IPS-20b (cell line): ENCODE measurements around the gene NFILZ.

Source experiments
- H3K27ac ChIP-seq: one replicate; pipeline ENCODE4 v1.5.1; 2013; ENCODE audit warnings: low read length
- H3K27me3 ChIP-seq: 2 replicates; pipeline ENCODE4 v1.6.1; 2013; ENCODE audit warnings: mild to moderate bottlenecking, low read length, inconsistent platforms; ENCODE audit not compliant: insufficient read depth
- H3K36me3 ChIP-seq: 2 replicates; pipeline ENCODE4 v1.6.1; 2013; ENCODE audit warnings: low read depth, mild to moderate bottlenecking, inconsistent platforms, low read length, moderate library complexity; ENCODE audit not compliant: insufficient read depth
- H3K4me1 ChIP-seq: 2 replicates; pipeline ENCODE4 v1.6.1; 2013; ENCODE audit warnings: mild to moderate bottlenecking, control low read depth, inconsistent platforms, low read length, moderate library complexity; ENCODE audit not compliant: insufficient read depth
- H3K4me3 ChIP-seq: 2 replicates; pipeline ENCODE4 v1.5.1; 2013; ENCODE audit warnings: mild to moderate bottlenecking, low read length, inconsistent platforms
- H3K9ac ChIP-seq: 2 replicates; pipeline ENCODE4 v1.6.1; 2013; ENCODE audit warnings: low read depth, mild to moderate bottlenecking, inconsistent platforms, low read length, moderate library complexity
- H3K9me3 ChIP-seq: 2 replicates; pipeline ENCODE4 v1.6.1; 2013; ENCODE audit warnings: mild to moderate bottlenecking, low read depth, low read length, inconsistent platforms; ENCODE audit not compliant: insufficient read depth

Gene NFILZ

DNA sequence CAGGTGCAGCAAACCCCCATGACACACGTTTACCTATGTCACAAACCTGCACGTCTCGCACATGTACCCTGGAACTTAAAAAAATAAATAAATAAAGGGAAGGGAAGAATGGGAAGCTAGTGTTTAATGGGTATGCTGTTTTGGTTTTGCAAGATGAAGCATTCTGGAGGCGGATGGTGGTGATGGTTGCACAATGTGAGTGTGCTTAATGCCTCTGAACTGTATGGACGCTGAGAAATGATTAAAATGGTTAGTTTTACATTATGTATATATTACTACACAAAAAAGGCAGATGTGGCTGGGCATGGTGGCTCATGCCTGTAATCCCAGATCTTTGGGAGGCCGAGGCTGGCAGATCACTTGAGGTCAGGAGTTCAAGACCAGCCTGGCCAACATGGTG lies 17.8 kb downstream of the NFILZ start:
- Histone ChIP-seq H3K4me3 (no peak overlapping the region), H3K36me3 (no peaks in the 10 kb centered on the region), H3K9me3 (no peaks in the 10 kb centered on the region), H3K27ac (no peak overlapping the region), H3K9ac (no peak overlapping the region), H3K27me3 (no peaks in the 10 kb centered on the region; the same call in 1 of the 2 replicates), H3K4me1 (no peaks in the 10 kb centered on the region)

DNA sequence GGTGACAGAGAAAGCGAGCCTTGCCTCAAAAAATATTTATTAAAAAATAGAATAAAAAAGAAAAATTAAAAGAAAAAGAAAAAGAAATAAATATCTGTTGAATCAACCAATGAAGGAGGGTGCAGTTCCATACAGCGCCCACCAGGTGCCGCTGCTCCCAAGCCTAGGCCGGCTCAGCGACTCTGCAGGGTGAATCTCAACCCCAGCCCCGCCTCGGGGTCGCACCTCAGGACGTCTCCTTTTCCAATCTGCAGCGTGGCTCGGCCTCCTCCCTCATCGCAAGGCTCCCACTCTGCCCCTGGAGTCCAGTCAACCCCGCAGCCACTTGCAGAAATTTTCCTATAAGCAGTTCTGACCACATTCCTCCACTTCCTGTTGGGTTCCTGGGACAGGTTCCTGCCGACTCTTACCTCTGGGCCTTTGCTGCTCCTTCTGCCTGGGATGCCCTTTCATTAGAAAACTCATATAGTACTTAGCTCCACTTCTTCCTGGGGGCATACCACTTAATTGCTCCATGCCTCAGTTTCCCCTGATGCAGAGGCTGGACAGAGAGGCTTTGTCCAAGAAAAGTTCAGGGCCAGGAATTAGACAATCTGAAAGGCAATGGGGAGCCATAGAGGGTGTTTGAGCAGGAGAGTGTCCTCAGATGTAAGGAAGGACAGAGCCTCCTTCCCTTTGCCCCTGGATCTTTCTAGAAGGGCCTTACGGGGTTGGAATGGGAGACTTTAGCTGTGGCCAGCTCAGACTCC lies 24.3 kb downstream of the NFILZ start:
- H3K9ac ChIP-seq = no peak overlapping the region

GRCh38 chr19:8655340-8655709 lies 24.9 kb downstream of the NFILZ start:
- H3K27ac ChIP-seq = no peak overlapping the region
- H3K4me1 ChIP-seq = no peaks in the 10 kb centered on the region
- H3K4me3 ChIP-seq = no peak overlapping the region
- no peaks in the 10 kb centered on the region for H3K27me3 ChIP-seq
- H3K9ac ChIP-seq = no peak overlapping the region
- no peaks in the 10 kb centered on the region for H3K9me3 ChIP-seq
- no peaks in the 10 kb centered on the region for H3K36me3 ChIP-seq

More for the DNA sequence above, 24.3 kb downstream of the NFILZ start:
- H3K4me1 ChIP-seq = no peaks in the 10 kb centered on the region
- H3K9me3 ChIP-seq = no peaks in the 10 kb centered on the region
- no peak overlapping the region for H3K27ac ChIP-seq
- H3K27me3 ChIP-seq = no peaks in the 10 kb centered on the region
- H3K4me3 ChIP-seq = peak overlapping the region; percentile 12; the same call in 1 of the 2 replicates
- H3K36me3 ChIP-seq = no peaks in the 10 kb centered on the region

GRCh38 chr19:8657869-8658268 lies 27.4 kb downstream of the NFILZ start:
- no peaks in the 10 kb centered on the region for H3K9me3 ChIP-seq
- H3K27ac ChIP-seq = no peak overlapping the region
- no peaks in the 10 kb centered on the region for H3K36me3 ChIP-seq
- H3K4me3 ChIP-seq = no peak overlapping the region
- H3K9ac ChIP-seq = no peak overlapping the region
- no peaks in the 10 kb centered on the region for H3K27me3 ChIP-seq
- no peaks in the 10 kb centered on the region for H3K4me1 ChIP-seq

DNA sequence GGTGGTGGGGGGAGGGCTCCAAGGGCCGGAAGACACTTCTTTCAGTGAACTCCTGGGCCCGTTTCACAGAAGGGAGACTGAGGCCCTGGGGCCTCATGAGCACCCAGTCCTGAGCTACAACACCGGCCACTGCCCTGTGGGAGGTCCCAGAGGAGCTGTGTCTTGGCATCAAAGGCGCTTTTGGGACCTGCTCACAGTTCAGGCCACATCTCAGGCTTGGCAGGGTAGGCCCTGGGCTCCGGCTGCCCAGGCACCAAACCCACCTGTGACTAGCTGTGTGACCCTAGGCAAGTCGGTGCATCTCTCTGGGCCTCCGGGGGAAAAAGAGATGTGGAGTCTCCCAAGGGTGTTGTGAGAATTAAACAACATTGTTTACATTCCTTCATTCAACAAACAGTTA lies 29.5 kb downstream of the NFILZ start:
- H3K4me1 ChIP-seq = no peaks in the 10 kb centered on the region
- H3K27ac ChIP-seq = no peak overlapping the region
- H3K9ac ChIP-seq = no peak overlapping the region
- no peaks in the 10 kb centered on the region for H3K27me3 ChIP-seq
- H3K36me3 ChIP-seq = no peaks in the 10 kb centered on the region
- no peak overlapping the region for H3K4me3 ChIP-seq
- H3K9me3 ChIP-seq = no peaks in the 10 kb centered on the region

- no peaks in the 10 kb centered on the region for H3K27me3 ChIP-seq
Observed at GRCh38 chr19:8662263-8662662, 31.8 kb downstream of the NFILZ start.

DNA sequence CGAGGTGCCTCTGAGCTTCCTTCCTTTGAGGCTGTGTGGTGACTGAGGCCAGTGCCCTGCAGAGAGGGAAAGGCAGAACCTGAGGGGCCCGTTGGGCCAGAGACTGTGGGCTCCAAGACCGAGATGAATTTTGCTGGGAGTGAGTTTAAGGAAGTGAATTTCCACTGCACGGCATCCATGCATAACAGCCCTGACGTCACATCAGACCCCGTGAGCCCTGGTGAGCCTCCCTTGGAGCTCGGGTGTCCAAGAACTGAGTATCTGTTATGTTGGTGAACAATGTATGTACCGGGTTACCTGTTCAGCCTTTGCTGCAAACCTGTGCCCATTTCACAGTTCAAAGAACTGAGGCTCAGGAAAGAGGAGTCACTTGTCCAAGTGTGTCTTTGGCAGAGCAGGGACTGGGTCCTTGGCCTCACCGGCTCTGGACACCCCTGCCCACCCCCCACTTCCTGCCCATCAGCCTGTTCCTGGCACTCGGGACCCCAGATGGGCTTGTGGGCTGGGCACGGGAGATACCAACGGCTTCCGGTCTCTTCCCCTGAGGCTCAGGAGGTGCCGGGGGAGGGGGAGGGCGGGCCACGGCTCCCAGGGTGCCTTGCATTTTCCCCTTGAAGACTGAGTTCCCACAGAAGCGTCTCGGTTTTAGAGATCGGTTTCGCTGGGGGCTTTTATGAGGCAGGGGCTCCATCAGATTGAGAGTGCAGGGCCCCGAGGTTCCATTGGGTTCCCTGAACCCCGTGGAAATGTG lies 33.7 kb downstream of the NFILZ start:
- H3K9ac ChIP-seq = no peak overlapping the region
- no peaks in the 10 kb centered on the region for H3K36me3 ChIP-seq
- H3K9me3 ChIP-seq = no peaks in the 10 kb centered on the region
- H3K4me3 ChIP-seq = no peak overlapping the region
- H3K27ac ChIP-seq = no peak overlapping the region
- no peaks in the 10 kb centered on the region for H3K27me3 ChIP-seq
- H3K4me1 ChIP-seq = no peaks in the 10 kb centered on the region

More at GRCh38 chr19:8662263-8662662, 31.8 kb downstream of the NFILZ start:
- no peaks in the 10 kb centered on the region for H3K9me3 ChIP-seq
- H3K4me1 ChIP-seq = no peaks in the 10 kb centered on the region
- no peaks in the 10 kb centered on the region for H3K36me3 ChIP-seq
- no peak overlapping the region for H3K4me3 ChIP-seq
- no peak overlapping the region for H3K9ac ChIP-seq
- no peak overlapping the region for H3K27ac ChIP-seq

GRCh38 chr19:8664671-8665057 lies 34.2 kb downstream of the NFILZ start:
- Histone ChIP-seq H3K4me1 (no peaks in the 10 kb centered on the region), H3K27me3 (no peaks in the 10 kb centered on the region), H3K36me3 (no peaks in the 10 kb centered on the region), H3K9ac (no peak overlapping the region), H3K4me3 (no peak overlapping the region), H3K27ac (no peak overlapping the region), H3K9me3 (no peaks in the 10 kb centered on the region)

DNA sequence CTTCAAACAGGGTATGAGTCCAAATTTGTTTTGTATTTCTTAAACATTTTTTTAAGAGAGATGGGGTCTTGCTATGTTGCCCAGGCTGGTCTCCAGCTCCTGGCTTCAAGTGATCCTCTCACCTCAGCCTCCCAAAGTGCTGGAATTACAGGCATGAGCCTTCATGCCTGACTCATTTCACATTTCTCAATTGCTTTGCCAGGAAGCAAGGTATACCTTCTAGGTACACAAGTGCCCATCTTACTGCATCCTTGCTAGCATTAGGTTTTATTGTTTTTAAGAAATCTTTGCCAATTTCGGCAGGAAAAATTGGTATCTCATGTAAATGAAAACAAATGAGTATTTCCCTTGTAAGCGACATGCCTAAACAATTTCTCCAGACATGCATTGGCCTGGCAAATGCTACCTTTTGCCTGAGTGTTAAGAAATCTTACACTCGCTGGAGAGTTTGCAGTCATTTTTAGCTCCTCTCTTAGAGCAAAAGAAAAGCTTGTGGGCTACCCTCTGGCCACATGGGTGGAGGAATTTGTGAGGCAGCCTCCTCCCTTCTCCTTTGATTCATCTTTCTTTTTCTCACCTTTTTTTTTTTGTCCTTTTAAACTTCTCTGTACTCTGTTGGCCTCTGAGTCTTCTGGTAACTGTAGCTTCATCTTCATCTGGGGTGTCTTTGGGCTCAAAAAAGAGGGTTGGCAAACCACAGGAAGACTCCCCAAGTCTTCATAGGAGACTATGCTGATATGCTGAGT lies 35.2 kb downstream of the NFILZ start:
- no peaks in the 10 kb centered on the region for H3K4me1 ChIP-seq
- no peaks in the 10 kb centered on the region for H3K27me3 ChIP-seq
- no peaks in the 10 kb centered on the region for H3K9me3 ChIP-seq
- no peaks in the 10 kb centered on the region for H3K36me3 ChIP-seq
- no peak overlapping the region for H3K4me3 ChIP-seq
- H3K9ac ChIP-seq = no peak overlapping the region
- no peak overlapping the region for H3K27ac ChIP-seq

- H3K36me3 ChIP-seq = no peaks in the 10 kb centered on the region
- no peaks in the 10 kb centered on the region for H3K4me1 ChIP-seq
- no peaks in the 10 kb centered on the region for H3K27me3 ChIP-seq
- H3K4me3 ChIP-seq = no peak overlapping the region
- H3K9me3 ChIP-seq = no peaks in the 10 kb centered on the region
- no peak overlapping the region for H3K27ac ChIP-seq
- no peak overlapping the region for H3K9ac ChIP-seq
Observed at GRCh38 chr19:8666814-8667405, 36.5 kb downstream of the NFILZ start.

DNA sequence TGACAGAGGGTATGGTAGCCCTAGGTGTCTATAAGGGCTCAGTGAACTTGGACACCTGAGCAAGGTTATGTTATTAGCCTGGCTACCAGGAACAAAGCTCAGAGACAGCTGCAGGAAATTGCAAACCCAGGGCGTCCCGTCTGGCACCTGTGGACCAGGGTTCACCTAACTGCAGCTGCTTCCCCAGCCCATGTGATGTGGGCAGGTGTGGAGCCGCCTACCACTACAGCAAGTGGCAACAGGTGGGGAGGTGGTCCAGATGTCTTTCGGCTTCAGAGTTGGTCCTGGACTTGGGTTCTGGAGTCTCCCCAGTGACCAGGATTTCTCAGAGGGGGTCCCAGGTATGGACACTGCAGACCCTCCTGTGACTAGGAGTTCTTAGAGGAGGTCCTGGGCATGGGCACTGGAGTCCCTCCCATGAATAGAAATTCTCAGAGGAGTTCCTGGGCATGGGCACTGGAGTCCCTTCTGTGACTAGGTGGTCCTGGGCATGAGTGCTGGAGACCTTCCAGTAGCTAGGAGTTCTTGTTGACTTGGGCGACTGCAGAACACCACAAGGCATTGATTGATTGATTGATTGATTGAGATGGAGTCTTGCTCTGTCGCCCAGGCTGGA lies 43.0 kb downstream of the NFILZ start:
- no peak overlapping the region for H3K9ac ChIP-seq
- no peak overlapping the region for H3K27ac ChIP-seq
- no peaks in the 10 kb centered on the region for H3K36me3 ChIP-seq
- no peaks in the 10 kb centered on the region for H3K4me1 ChIP-seq
- no peaks in the 10 kb centered on the region for H3K27me3 ChIP-seq
- peaks cover 5% of the 10 kb centered on the region for H3K9me3 ChIP-seq
- no peak overlapping the region for H3K4me3 ChIP-seq
